PC-3 (cell line): ENCODE measurements around the gene HIF1AN. TPM values are rescaled to one million over a fixed set of nuclear protein-coding genes. Genes with fewer than 3 reads are reported as not detected.

ENCODE experiments used
- ATAC-seq: fragments of 200-7000 bp; cut with Tn5 transposase; 2 replicates; pipeline ENCODE4 v1.9.1; 2020; ENCODE audit warnings: mild to moderate bottlenecking, moderate library complexity
- BruUV-seq: library from RNA; stranded (reverse); fragments of 400-500 nt; replicated peaks from 2 replicates; lab custom pipeline; 2021; lab: Mats Ljungman, UMichigan
- CTCF ChIA-PET: fragments of 300-600 bp; sonication (Branson Sonifier 250); formaldehyde crosslinking; loops from one replicate; lab custom pipeline; 2022; ENCODE audit warnings: antibody characterized with exemption; lab: Charles Lee
- POLR2A ChIA-PET: fragments of 300-600 bp; sonication (Branson Sonifier 250); formaldehyde crosslinking; loops from one replicate; lab custom pipeline; 2022; ENCODE audit warnings: antibody characterized with exemption; ENCODE audit not compliant: unreplicated experiment; lab: Charles Lee
- DNase-seq: peaks from one replicate; pipeline ENCODE4 v3.0.0-alpha.2; 2015
- H2AFZ ChIP-seq: fragments of 300-600 bp; sonication (generic); 2 replicates; pipeline ENCODE4 v1.6.0; 2016; ENCODE audit warnings: antibody characterized with exemption, low read length
- H3F3A ChIP-seq: fragments of 300-600 bp; sonication (generic); one replicate; pipeline ENCODE4 v1.6.0; 2017; ENCODE audit warnings: antibody characterized with exemption, low read length, control low read depth, mild to moderate bottlenecking; ENCODE audit not compliant: unreplicated experiment
- H3K27ac ChIP-seq: fragments of 300-600 bp; sonication (generic); 2 replicates; pipeline ENCODE4 v1.5.1; 2016; ENCODE audit warnings: mild to moderate bottlenecking, low read length
- H3K27me3 ChIP-seq: fragments of 300-600 bp; sonication (generic); 2 replicates; pipeline ENCODE4 v1.6.1; 2016; ENCODE audit warnings: low read length, mixed read lengths
- H3K36me3 ChIP-seq: fragments of 300-600 bp; sonication (generic); 2 replicates; pipeline ENCODE4 v1.6.1; 2016; ENCODE audit warnings: low read depth, mixed run types, low read length, mixed read lengths
- H3K4me1 ChIP-seq: fragments of 300-600 bp; sonication (generic); 2 replicates; pipeline ENCODE4 v1.5.1; 2016; ENCODE audit warnings: low read length; ENCODE audit not compliant: insufficient read depth
- H3K4me2 ChIP-seq: fragments of 300-600 bp; sonication (generic); 2 replicates; pipeline ENCODE4 v1.6.0; 2016; ENCODE audit warnings: low read length
- H3K4me3 ChIP-seq: fragments of 300-600 bp; sonication (generic); 2 replicates; pipeline ENCODE4 v1.5.1; 2016; ENCODE audit warnings: mild to moderate bottlenecking, low read length, mixed read lengths
- H3K79me2 ChIP-seq: fragments of 300-600 bp; sonication (generic); 2 replicates; pipeline ENCODE4 v1.6.1; 2017; ENCODE audit warnings: low read length, mixed read lengths
- H3K9ac ChIP-seq: fragments of 300-600 bp; sonication (generic); 2 replicates; pipeline ENCODE4 v1.6.0; 2016; ENCODE audit warnings: mild to moderate bottlenecking, low read length
- H3K9me2 ChIP-seq: fragments of 300-600 bp; sonication (generic); replicated peaks from 2 replicates; pipeline ENCODE4 v1.6.1; 2016; ENCODE audit warnings: mixed run types, low read length, mixed read lengths
- H3K9me3 ChIP-seq: fragments of 300-600 bp; sonication (generic); 2 replicates; pipeline ENCODE4 v1.6.1; 2016; ENCODE audit warnings: low read length, mixed read lengths
- H4K20me1 ChIP-seq: fragments of 300-600 bp; sonication (generic); 2 replicates; pipeline ENCODE4 v1.6.1; 2016; ENCODE audit warnings: low read length, mixed read lengths
- EZH2 ChIP-seq: fragments of 300-600 bp; sonication (generic); IDR thresholded peaks from one replicate; pipeline ENCODE4 v1.6.1; 2017; ENCODE audit warnings: antibody characterized with exemption, mild to moderate bottlenecking, low read length; ENCODE audit not compliant: unreplicated experiment
- EZH2phosphoT487 ChIP-seq: fragments of 300-600 bp; sonication (generic); IDR thresholded peaks from 2 replicates; pipeline ENCODE4 v1.6.1; 2018; ENCODE audit warnings: mild to moderate bottlenecking, antibody characterized with exemption, low read length, borderline replicate concordance
- intact Hi-C: fragments of 100-400 bp; cut with micrococcal nuclease; formaldehyde crosslinking; loops from 2 replicates; pipeline ENCODE4 v1.9.0; 2023
- total RNA-seq: library from RNA; depleted of rRNA; stranded (reverse); fragments of >200 nt; gene quantifications from 2 replicates; pipeline ENCODE4 v1.2.3, GENCODE V29; 2014
- TF ChIP-seq, protein P1 (sequence below): fragments of 300-600 bp; sonication (generic); conservative IDR thresholded peaks from 2 replicates; pipeline ENCODE4 v1.5.1; 2017; ENCODE audit warnings: antibody characterized with exemption, low read depth, mild to moderate bottlenecking, low read length

Gene HIF1AN
- total RNA-seq, 1 experiment from 2014 or later = 4.5 TPM

- Histone ChIP-seq H2AFZ (no peak overlapping the region), H4K20me1 (no peaks in the 10 kb centered on the region), H3K4me2 (no peak overlapping the region), H3K9ac (no peak overlapping the region), H3K36me3 (no peaks in the 10 kb centered on the region; the same call in 1 of the 2 replicates), H3K9me2 (no peaks in the 10 kb centered on the region), H3K9me3 (no peaks in the 10 kb centered on the region), H3F3A (no peaks in the 10 kb centered on the region), H3K27me3 (no peaks in the 10 kb centered on the region), H3K79me2 (no peaks in the 10 kb centered on the region), H3K4me1 (peaks cover 5% of the 10 kb centered on the region; the same call in 1 of the 2 replicates), H3K4me3 (no peak overlapping the region), H3K27ac (no peak overlapping the region)
- POLR2A ChIA-PET = no interaction called here
- CTCF ChIA-PET = interaction anchor here (0.5 to 2.6 kb wide), 9 partner anchors 9 to 369 kb away, joined by 3 to 15 read pairs (median 3); partner anchors contain the start of gene HIF1AN
- ATAC-seq (no peak), DNase-seq (no peak)
- intact Hi-C loops = loop anchor here (2.0 kb wide), 1 partner anchor 171 kb away; no protein-coding TSS in a partner anchor
- TF ChIP-seq EZH2phosphoT487 (no peak), EZH2 (no peak)
- TF ChIP-seq, protein P1, sequence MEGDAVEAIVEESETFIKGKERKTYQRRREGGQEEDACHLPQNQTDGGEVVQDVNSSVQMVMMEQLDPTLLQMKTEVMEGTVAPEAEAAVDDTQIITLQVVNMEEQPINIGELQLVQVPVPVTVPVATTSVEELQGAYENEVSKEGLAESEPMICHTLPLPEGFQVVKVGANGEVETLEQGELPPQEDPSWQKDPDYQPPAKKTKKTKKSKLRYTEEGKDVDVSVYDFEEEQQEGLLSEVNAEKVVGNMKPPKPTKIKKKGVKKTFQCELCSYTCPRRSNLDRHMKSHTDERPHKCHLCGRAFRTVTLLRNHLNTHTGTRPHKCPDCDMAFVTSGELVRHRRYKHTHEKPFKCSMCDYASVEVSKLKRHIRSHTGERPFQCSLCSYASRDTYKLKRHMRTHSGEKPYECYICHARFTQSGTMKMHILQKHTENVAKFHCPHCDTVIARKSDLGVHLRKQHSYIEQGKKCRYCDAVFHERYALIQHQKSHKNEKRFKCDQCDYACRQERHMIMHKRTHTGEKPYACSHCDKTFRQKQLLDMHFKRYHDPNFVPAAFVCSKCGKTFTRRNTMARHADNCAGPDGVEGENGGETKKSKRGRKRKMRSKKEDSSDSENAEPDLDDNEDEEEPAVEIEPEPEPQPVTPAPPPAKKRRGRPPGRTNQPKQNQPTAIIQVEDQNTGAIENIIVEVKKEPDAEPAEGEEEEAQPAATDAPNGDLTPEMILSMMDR = no peak
- no TSS peak for BruUV-seq
Observed at GRCh38 chr10:100509241-100509840, 26.4 kb upstream of the HIF1AN start.

- ATAC-seq (no peak), DNase-seq (peak; percentile 34)
- Histone ChIP-seq H3K4me1 (peaks cover 5% of the 10 kb centered on the region; the same call in 1 of the 2 replicates), H3K9me2 (no peaks in the 10 kb centered on the region), H4K20me1 (no peaks in the 10 kb centered on the region), H2AFZ (no peak overlapping the region), H3F3A (no peaks in the 10 kb centered on the region), H3K9me3 (no peaks in the 10 kb centered on the region), H3K4me2 (no peak overlapping the region), H3K79me2 (no peaks in the 10 kb centered on the region), H3K9ac (no peak overlapping the region), H3K27me3 (no peaks in the 10 kb centered on the region), H3K36me3 (no peaks in the 10 kb centered on the region; the same call in 1 of the 2 replicates), H3K27ac (no peak overlapping the region), H3K4me3 (no peak overlapping the region)
- ChIA-PET CTCF (interaction anchor here (2.6 kb wide), 1 partner anchor 8 kb away, joined by 15 read pairs; no protein-coding TSS in a partner anchor), POLR2A (no interaction called here)
- intact Hi-C loops = no loop called here
- TF ChIP-seq, protein P1 = no peak
- TF ChIP-seq EZH2 = no peak
- BruUV-seq = no TSS peak
Observed at GRCh38 chr10:100510533-100511308, 25.0 kb upstream of the HIF1AN start.

DNA sequence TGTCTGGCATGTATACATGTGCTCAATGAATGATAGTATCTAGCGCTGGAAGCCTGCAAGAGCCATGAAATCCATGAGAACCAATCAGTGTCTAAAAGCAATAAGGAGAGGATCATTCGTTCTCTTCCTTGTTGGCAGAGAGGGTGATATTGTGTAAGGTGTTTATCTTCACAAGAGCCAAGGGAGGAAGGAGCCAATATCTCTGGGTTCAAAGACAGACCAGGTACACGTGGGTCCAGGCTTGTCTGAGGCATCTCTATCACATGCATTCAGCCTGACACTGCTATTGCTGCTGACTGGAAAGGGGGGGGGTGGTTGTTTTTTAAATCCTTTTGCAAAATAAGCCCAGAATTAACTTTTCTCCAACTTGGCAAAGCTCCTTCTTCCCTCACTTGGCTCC is 20.1 kb upstream of the HIF1AN start:
- no peaks in the 10 kb centered on the region for H3K36me3 ChIP-seq
- H3K9me3 ChIP-seq = no peaks in the 10 kb centered on the region
- DNase-seq = no peak
- no peak overlapping the region for H3K9ac ChIP-seq
- H2AFZ ChIP-seq = no peak overlapping the region
- H3K4me3 ChIP-seq = no peak overlapping the region
- ChIA-PET CTCF (no interaction called here), POLR2A (no interaction called here)
- no peaks in the 10 kb centered on the region for H3F3A ChIP-seq
- ATAC-seq = no peak
- H3K79me2 ChIP-seq = no peaks in the 10 kb centered on the region
- intact Hi-C loops = no loop called here
- H4K20me1 ChIP-seq = no peaks in the 10 kb centered on the region
- no peak overlapping the region for H3K4me2 ChIP-seq
- no peaks in the 10 kb centered on the region for H3K27me3 ChIP-seq
- TF ChIP-seq, protein P1 = no peak
- TF ChIP-seq EZH2 (no peak), EZH2phosphoT487 (no peak)
- 0 out of 2 replicates have a peak, but pooled peaks cover under 1% of the 10 kb centered on the region for H3K4me1 ChIP-seq
- no peaks in the 10 kb centered on the region for H3K9me2 ChIP-seq
- BruUV-seq = no TSS peak
- H3K27ac ChIP-seq = no peak overlapping the region
